GM19455 (cell line): Measurements from ENCODE around the gene GFOD1.
"Not testable (repeated sequence)": the region's sequence is repeated elsewhere in the genome, so short reads cannot be mapped to it uniquely, and the experiment has no call there.

ENCODE experiments used
- ATAC-seq: cut with Tn5 transposase; IDR thresholded peaks from one replicate; pipeline ENCODE4 v1.9.1; 2021; ENCODE audit not compliant: unreplicated experiment

The GFOD1 gene

GRCh38 chr6:13331516-13332348 lies 155.7 kb downstream of the GFOD1 start:
- ATAC-seq = no peak

- ATAC-seq = peak; percentile 2
Observed at GRCh38 chr6:13328875-13329183, 158.6 kb downstream of the GFOD1 start.

GRCh38 chr6:13328076-13328874 lies 159.1 kb downstream of the GFOD1 start, which contains the start of gene TBC1D7:
Gene TBC1D7, minus strand, starts transcription at chr6:13328537. Its CDS starts 1,639 bp downstream, at chr6:13326898.
- ATAC-seq = peak; percentile 84

- ATAC-seq = no peak
Observed at GRCh38 chr6:13327691-13328075, 159.7 kb downstream of the GFOD1 start.

GRCh38 chr6:13326031-13326586 lies 161.3 kb downstream of the GFOD1 start:
- not testable (repeated sequence) for ATAC-seq

GRCh38 chr6:13319891-13320564 lies 167.4 kb downstream of the GFOD1 start:
- no peak for ATAC-seq

- ATAC-seq = no peak
Observed at GRCh38 chr6:13318821-13319220, 168.6 kb downstream of the GFOD1 start.

GRCh38 chr6:13315896-13316295 lies 171.5 kb downstream of the GFOD1 start:
- no peak for ATAC-seq

GRCh38 chr6:13314806-13315205 lies 172.6 kb downstream of the GFOD1 start:
- no peak for ATAC-seq

GRCh38 chr6:13311155-13311554 lies 176.2 kb downstream of the GFOD1 start:
- no peak for ATAC-seq

GRCh38 chr6:13308332-13308731 lies 179.1 kb downstream of the GFOD1 start:
- ATAC-seq = no peak
